Lower leg skin (tissue), 4 donors: ENCODE measurements around the gene FAM184A. TPM values are rescaled to one million over a fixed set of nuclear protein-coding genes. Genes with fewer than 3 reads are reported as not detected.
"Not testable (repeated sequence)": the region's sequence is repeated elsewhere in the genome, so short reads cannot be mapped to it uniquely, and the experiment has no call there.

Experiments
- DNase-seq, 2 donors: peaks; one replicate each; pipeline ENCODE4 v3.0.0-alpha.2; 2019; ENCODE audit warnings: low spot score in 2 of 2
- H3K4me3 ChIP-seq: fragments of 200-600 bp; sonication (generic); 2 replicates; pipeline ENCODE4 v1.5.1; 2017; ENCODE audit warnings: mild to moderate bottlenecking, low read depth; ENCODE audit not compliant: poor library complexity, severe bottlenecking
- CTCF ChIP-seq, 3 donors: fragments of 450-650 bp; IDR thresholded peaks; one replicate each; pipeline ENCODE4 v1.5.1; 2016; ENCODE audit warnings: antibody characterized with exemption in 3 of 3, mild to moderate bottlenecking in 3 of 3, moderate library complexity in 2 of 3
- POLR2A ChIP-seq, 2 donors: fragments of 450-650 bp; IDR thresholded peaks; one replicate each; pipeline ENCODE4 v1.6.1; 2016 to 2017; ENCODE audit warnings: antibody characterized with exemption in 2 of 2, mild to moderate bottlenecking in 1 of 2, moderate library complexity in 1 of 2
- whole genome bisulfite sequencing, 2 donors: methylation state at CpG; one replicate each; pipeline ENCODE4 v1.1.5; 2018; 5-methylcytosine and 5-hydroxymethylcytosine counted together
- intact Hi-C: fragments of 100-400 bp; cut with DNase I; formaldehyde crosslinking; loops from one replicate; pipeline ENCODE4 v1.15.0; 2023; ENCODE audit warnings: low total_unique reads
- total RNA-seq, 4 donors: library from RNA; depleted of rRNA; stranded (reverse); fragments of >200 nt; gene quantifications; one replicate each; pipeline ENCODE4 v1.1.0, GENCODE V29; 2016

The FAM184A gene
- total RNA-seq, 4 donors from 2014 or later: 0.57 to 3.4 (median 1.4) TPM

DNA sequence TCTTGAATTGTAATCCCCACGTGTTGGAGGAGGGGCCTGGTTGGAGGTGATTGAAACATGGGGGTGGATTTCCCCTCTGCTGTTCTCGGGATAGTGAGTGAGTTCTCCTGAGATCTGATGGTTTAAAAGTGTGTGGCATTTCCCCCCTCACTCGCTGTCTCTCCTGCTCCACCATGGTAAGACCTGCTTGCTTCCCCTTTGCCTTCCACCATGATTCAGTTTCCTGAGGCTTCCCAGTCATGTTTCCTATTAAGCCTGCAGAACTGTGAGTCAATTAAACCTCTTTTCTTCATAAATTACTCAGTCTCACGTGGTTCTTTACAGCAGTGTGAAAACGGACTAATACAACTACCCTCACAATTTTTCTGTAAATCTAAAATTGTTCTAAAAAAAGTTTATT lies 26.8 kb upstream of the FAM184A start:
- TF ChIP-seq POLR2A (IDR thresholded peaks at IDR 0.05) (no peak), CTCF (IDR thresholded peaks at IDR 0.05) (no peak)
- H3K4me3 ChIP-seq: no peak overlapping the region
- 54 to 56% methylated on average over 5 of the region's 5 CpGs for WGBS, 2 donors
- intact Hi-C loops: loop anchor here (10.0 kb wide), 1 partner anchor 140 kb away; no protein-coding TSS in a partner anchor
- DNase-seq: no peak

DNA sequence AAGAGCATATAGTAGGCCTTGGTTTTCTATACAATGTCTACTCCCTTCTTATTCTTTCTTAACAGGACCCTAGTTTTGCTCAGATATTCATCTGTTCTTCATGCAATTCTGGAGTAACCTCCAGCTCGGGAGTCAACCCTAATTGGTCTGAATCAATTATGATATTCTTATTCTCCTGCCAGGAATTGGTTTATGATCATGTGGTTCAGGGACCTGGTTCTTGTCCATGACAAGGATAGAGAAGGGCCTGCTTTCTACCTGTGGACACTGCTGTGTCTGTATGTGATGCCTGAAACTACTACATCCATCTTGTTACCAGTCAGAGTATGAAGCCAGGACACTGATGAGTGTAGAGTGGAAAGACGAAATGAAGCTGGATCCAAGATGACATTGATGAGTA lies 24.4 kb upstream of the FAM184A start:
- no peak overlapping the region for H3K4me3 ChIP-seq
- TF ChIP-seq CTCF (IDR thresholded peaks at IDR 0.05) (no peak), POLR2A (IDR thresholded peaks at IDR 0.05) (no peak)
- intact Hi-C loops: loop anchor here (10.0 kb wide), 1 partner anchor 138 kb away; no protein-coding TSS in a partner anchor
- no peak for DNase-seq
- 73 to 94% methylated on average over 2 of the region's 2 CpGs for WGBS, 2 donors

DNA sequence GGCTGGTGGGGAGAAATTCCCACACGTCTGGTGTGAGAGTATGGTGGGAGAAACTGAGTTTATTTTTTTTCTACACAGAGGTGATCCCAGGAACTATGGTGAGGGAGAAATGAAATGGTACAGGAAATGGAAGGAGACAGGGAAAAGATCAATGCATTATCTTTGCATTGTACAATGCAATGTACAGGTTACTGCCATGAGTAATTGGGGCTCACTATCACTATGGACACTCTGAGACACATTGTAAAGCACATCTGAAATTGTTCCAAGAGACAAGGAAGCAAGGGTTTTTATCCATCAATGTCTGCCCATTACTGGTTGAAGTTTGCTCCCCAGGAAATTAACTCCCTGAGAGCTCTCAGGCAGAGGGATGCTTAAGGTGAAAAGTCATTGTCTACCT lies 21.7 kb upstream of the FAM184A start:
- DNase-seq: no peak
- 86 to 89% methylated on average over 1 of the region's 1 CpG for WGBS, 2 donors
- no peak for TF ChIP-seq POLR2A (IDR thresholded peaks at IDR 0.05)
- TF ChIP-seq CTCF (IDR thresholded peaks at IDR 0.05): no peak
- no peak overlapping the region for H3K4me3 ChIP-seq
- intact Hi-C loops: loop anchor here (10.0 kb wide), 1 partner anchor 135 kb away; no protein-coding TSS in a partner anchor

DNA sequence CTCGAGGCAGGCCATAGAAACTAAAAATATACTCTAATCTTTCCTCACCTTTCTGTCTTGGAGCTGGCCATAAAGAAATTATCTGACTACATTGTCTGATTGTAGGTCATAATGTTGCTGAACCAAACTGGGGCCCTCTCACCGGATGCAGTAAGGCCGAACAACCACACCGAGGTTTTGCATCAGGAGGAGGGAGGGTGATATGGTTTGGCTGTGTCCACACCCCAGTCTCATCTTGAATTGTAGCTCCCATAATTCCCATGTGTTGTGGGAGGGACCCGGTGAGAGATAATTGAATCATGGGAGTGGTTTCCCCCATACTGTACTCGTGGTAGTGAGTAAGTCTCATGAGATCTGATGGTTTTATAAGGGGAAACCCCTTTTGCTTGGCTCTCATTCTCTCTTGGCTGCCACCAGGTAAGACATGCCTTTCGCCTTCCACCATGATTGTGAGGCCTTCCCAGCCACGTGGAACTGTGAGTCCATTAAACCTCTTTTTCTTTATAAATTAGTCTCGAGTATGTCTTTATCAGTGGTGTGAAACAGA lies 19.4 kb upstream of the FAM184A start:
- 81 to 85% methylated on average over 9 of the region's 9 CpGs for WGBS, 2 donors
- DNase-seq, H3K4me3 ChIP-seq, intact Hi-C loops: not testable (repeated sequence)

GRCh38 chr6:119096721-119097565 lies 18.5 kb upstream of the FAM184A start:
- no peak overlapping the region for H3K4me3 ChIP-seq
- intact Hi-C loops: no loop called here
- DNase-seq: peak; percentile 82 to 89
- 18 to 21% methylated on average over 6 of the region's 6 CpGs for WGBS, 2 donors
- TF ChIP-seq POLR2A (IDR thresholded peaks at IDR 0.05) (no peak), CTCF (IDR thresholded peaks at IDR 0.05) (no peak)

GRCh38 chr6:119090256-119090655 lies 11.8 kb upstream of the FAM184A start:
- intact Hi-C loops: no loop called here
- 56 to 58% methylated on average over 2 of the region's 2 CpGs for WGBS, 2 donors
- no peak for DNase-seq
- TF ChIP-seq POLR2A (IDR thresholded peaks at IDR 0.05) (no peak), CTCF (IDR thresholded peaks at IDR 0.05) (no peak)
- H3K4me3 ChIP-seq: no peak overlapping the region
